ENCODE measurements around the gene SKIC2.

- TF ChIP-seq EZH2 (IDR thresholded peaks at IDR 0.05; ENCODE audit: insufficient read depth, poor library complexity, severe bottlenecking) (no peak), EZH2phosphoT487 (IDR thresholded peaks at IDR 0.05; ENCODE audit: insufficient read depth, low read depth) (no peak)
These were observed 11.8 kb upstream of the SKIC2 start for GRCh38 chr6:31947070-31947675.

Data from GM23248 (cell line).